DMS114 treated with DMSO at 0.1 percent for 48 hours (cell line): ENCODE results near the gene IQUB.
"Not testable (repeated sequence)": the region's sequence is repeated elsewhere in the genome, so short reads cannot be mapped to it uniquely, and the experiment has no call there.

Experiments used
- DNase-seq: peaks from one replicate; lab custom pipeline; 2025; ENCODE audit not compliant: unreplicated experiment; lab: John Stamatoyannopoulos, UW

Gene IQUB

DNA sequence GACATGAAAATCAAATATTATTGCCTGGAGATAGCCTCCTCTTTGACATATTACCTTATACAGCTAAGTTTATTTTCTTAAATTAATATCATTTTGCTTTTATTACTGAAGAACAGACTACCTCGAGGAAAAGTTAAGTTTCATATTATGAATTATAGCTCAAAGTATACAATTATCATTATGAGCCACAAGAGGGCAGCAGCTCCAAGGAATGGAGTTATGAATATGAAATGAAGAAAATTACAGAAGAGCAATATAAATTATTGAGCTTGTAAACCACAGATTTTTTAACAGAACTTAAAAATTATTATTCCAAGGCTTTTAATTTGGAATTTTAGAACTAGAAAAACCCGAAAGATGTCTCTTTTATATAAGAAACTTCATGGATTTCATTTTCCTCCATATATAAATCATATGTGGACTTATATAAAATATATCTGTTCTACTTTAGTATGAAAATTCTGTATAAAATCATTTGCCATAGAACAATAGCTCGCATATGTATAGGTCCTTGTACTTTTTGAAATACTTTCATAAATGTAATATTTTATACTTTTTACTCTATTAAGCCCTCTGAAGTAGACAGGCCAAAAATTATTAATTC, 40.1 kb downstream of the IQUB start:
- DNase-seq, result peak; percentile 4

DNA sequence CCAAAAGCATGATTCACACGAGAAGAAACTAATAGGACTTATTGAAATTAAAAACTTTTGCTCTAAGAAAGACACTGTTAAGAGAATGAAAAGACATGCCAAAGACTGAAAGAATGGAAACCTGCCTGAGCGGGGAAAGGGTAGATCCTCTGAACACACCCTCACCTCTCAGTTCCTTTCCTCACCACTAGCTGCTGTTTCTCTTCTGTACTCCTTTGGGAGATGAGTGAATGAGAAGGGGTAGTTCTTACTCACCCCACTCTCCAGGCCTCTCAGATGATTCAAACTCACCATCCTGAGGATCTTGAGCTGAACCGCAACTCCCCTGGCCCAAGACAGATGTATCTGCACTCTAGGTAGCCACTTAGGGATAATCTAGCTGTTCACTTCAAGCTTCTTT, 41.9 kb downstream of the IQUB start:
- DNase-seq, result no peak

DNA sequence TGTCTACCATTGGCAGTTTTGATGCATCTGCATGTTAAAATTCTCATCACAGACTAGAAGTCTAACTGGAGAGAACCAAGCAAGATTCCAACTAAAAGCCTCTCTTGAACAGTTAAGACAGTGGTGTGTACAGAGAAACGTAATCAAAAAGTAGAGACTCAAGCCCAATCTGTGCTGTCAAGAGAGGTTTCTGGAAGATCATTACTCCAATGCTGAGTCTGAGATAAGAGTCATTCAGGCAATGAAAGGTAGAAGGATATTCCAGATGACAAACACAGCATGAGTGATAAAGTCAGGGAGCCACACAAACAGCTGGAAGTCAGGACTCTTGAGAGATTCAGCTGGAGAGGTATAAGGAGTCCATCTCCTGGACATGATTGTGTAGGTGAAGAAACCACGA, 48.7 kb downstream of the IQUB start:
- no peak for DNase-seq

DNA sequence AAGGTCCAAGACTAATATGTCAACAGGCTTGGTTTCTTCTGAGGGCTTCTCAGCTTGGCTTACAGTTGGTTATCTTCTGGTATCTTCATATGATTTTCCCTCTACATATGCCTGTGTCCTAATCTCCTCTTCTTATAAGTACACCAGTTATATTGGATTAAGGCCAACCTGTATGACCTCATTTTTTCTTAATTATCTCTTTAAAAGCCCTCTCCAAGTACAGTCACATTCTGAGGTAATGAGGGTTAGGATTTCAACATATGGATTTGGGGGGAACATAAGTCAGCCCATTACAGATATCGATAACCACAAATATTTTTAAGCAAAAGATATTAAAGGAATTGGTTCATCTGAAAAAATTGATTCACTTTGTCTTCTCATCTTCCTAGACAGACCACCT, 49.2 kb downstream of the IQUB start:
- DNase-seq, result no peak

DNA sequence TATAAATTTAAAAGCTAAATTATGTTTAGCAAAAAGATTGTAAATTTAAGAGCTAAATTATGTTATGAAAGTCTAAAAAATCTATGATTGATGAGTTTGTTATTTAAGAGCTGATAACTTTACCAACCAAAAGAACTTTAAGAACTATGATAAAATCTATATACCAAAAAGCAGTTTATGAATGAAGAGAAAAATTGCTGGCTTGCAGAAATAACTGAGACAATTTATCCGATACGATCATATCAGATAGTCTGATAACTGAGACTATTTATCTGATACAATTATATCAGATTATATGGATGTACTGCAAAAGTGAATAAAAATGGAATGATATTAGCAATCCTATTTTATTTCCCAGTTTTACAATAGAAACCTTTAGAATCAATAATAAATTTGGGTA, 50.2 kb downstream of the IQUB start:
- DNase-seq, result no peak

DNA sequence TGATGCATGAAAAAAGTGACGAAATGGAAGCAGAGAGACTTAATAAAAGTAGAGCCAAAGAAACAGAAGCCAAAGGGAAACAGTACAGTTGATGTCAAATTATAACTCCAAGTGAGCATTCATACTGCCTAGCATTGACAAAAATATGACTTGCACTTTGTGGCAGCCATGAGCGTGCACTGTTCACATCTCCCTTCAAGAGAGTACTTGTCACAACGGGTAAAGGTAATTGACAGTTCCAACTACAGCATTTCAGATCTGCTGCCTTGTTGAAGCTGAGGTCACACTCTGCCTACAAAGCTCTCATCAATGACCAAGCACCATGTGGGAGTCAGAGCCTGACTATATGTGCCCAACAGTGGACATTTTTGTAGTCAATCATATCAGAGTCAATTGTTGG, 54.3 kb downstream of the IQUB start:
- DNase-seq, result no peak

DNA sequence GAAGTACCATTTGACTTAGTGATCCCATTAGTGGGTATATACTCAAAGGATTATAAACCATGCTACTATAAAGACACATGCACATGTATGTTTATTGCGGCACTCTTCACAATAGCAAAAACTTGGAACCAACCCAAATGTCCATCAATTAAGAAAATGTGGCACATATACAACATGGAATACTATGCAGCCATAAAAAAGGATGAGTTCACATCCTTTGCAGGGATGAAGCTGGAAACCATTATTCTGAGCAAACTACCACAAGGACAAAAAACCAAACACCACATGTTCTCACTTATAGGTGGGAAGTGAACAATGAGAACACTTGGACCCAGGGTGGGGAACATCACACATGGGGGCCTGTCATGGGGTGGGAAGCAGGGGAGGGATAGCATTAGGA, 56.3 kb downstream of the IQUB start:
- DNase-seq, result not testable (repeated sequence)

DNA sequence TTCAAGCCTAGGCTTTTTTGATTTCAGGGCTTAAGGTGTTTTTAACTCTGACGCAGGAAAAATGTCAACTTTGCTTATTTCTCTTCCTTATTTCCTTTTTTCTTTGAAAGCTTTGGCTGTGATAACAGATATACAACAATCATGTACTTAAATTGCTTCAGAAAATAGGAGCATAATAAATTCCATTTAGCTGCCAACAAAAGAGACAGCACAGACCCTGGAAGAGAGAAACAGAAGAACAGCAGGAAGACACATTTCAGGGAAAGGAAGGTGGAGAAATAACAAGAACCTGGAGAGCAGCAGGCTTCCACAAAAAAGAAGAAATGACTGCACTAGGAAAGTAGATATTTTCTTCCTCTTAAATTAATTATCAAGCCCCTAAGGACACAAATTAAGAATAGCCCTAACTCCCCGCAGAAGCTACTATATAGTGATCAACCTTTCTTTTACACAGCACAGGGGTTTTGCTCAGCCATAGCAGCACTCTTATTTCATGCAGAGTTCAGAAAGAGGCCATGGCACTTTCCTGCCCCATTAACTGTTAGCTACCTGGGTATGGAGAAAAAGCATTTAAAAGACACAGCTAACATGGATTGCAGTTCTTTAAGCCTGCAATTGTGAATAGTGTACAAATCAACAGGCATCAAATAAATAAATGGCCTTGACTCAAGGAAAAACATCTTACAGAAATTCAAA, 61.5 kb downstream of the IQUB start:
- no peak for DNase-seq

DNA sequence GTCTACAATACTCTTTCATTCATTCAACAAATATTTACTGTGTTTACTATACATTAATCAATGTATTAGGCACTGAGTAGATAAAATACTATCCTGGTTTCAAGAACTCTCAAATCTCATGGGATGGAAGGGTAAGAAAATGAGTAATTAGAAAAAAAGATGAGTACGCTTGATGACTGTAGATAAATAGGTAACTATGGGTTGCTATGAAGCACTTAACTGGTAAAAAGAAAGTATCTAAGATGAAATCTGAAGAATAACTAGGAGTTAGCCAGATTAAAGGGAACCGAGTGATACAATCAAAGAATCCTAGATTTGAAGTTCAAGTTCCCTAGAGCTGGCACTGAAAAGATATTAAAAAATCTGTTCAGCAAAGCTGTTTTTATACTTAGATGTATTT, 62.1 kb downstream of the IQUB start:
- DNase-seq, result no peak

DNA sequence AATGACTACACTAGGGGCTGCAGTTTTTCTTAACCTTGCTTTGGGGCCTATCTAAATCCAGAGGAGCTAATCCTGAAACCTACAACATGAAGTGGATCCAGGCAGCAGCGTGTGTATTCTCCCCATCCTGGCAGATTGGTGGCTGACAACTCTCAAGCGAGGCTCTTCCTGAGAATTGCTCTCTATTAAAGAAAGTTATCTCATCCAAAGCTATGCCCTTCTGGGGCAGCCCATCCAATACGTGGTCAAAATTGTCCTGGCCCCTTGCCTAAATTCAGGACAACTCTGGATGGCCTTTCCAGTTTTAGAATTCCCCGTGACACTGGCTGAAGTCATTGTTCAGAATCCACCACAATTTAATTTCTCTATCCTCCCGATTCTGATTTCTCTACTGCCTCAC, 66.1 kb downstream of the IQUB start:
- no peak for DNase-seq

DNA sequence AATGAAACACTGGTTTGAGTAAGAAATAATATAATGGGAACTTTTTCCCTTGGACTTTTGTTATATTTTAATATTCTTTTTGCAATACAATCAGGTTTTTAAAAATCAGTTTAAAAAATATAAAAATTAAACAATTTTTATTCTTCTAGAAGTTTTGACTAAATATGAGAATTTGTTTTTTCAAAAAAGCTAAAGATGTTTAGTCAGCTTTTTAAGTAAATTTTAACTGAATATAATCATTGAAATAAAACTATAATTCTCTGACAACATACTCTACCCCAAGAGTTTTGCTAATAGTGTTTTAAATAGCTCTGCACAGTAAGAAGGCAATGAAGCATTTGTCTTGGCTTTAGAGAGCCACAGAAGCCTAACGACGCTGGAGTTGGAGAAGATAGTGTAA, 70.5 kb downstream of the IQUB start:
- DNase-seq, result no peak

DNA sequence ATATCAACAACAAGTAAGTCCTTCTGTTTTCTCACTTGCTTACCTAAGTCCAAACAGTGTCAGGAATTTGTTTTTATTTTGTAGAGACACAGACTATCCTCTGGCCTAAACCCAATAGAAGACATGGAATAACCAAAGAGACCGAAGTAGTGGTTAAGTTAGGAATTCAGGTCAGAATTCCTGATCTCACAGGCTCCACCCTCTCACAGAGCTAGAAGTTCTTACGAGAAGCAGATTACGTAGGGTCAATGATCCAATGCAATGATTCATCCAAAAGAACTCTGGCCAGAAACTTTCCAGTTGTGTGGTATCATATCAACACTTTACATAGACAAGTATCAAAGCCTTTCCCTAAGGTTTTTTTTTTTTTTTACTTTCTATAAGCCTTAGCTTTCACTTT, 73.8 kb downstream of the IQUB start:
- no peak for DNase-seq

DNA sequence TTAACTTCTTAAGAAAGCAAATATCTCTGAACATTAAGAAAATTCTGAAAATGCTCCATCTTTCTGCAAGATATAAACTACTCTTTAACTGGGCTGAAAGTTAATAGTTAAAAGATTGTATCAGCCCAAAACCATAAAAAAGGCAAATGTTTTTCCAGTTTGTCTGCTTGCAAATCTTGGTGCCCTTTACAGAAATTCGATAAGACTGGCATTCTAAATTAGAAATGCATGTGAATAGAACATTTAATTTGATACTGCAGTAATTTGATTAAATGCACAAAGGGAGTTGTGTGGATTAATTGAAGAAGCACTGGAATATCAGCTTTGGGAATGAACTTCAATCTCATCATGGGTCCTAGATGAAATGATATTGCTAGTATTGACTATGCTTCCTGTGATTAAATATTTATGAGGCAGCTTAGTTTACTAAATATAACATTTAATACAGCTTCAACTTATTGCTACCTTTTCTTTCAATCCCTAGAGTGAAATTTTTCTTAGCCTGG, 78.4 kb downstream of the IQUB start:
- DNase-seq, result no peak

DNA sequence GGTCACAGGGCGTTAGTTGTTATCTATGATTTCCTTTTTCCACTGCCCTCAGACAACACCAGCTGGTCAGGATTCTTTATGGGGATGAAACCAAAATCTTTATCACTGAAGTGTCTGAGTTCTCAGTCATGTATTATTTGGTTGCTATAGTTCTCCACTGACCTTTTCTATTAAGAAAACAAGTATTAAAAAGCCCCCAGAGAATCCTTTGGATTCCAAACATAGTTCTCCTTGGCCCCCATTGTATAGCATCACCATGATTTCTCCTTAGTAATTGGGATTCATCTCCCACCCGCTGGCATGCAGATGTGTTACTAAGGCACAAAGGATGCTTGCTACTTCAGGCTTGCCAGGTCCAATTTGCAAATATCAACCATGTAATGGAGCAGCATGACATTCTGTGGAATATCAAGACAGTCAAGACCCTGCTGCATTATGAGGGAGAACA, 94.3 kb downstream of the IQUB start:
- DNase-seq, result no peak

DNA sequence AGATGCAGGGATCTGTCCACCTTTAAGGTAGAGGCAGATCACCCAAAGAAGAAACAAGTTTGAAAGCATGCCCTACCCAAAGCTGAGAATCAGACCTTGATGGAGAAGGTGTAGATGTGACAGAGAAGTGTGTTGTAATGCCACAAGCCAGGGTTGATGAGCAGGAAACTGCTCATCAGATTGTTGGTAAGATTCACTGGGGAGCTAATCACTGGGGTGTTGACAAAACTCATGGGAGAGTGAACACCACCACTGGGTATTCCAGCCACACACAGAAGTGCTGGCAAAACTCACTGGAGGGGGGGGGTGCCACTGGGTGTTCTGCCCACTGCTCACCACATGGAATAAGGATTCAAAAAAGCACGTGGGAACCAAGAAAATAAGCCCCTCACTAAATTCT, 95.2 kb downstream of the IQUB start:
- DNase-seq, result no peak

DNA sequence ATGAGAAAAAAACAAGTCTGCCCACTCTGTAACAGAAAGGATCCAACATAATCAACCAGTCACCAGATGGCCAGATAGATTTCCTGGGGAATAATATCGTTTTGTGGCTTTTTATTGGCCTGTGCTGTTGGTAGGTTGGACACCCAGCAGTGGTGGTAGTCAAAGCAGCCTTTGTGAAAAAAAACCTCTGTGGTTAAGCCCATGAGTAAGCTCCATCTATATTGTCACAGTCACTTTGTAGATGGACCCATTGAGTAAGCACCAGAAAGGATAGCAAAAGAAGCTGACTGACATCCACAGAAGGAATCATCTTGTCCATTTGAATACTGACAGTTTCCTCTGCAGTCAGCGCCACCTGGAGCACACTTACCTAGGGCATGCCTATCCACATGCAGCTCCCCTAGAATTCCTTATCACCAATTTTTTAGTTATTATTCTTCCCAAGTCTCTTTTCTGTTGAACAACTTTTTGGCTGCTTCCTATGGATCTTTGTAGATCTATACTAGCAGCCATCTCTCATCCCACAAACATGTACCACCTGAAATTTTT, 96.9 kb downstream of the IQUB start:
- no peak for DNase-seq

DNA sequence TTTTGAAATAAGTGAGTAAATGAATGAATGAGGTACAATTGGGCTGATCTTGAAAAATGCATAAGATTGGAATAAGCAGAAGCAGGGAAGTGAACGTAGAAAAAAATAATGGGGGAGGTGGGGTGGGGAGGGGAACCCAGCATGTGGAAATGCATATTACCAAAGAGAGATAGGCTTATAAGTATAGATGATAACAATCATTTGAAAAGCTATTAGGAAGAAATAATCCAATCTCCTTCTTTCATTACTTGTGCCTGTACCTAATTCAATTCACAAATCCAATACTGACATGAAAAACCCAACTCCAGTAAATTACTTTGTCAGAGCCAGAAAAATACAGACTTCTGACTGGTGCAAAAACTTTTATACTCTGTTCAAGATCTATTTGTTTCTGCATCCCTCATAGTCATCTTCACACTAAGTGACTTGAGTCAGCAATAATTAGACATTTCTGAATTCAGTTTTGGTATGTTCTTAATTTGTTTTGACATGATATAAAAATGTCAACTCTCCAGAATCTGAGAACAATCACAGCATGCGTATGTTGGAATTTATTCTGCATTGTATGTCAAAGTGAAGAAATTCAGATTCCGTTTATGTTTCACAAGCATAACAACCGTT, 99.2 kb downstream of the IQUB start:
- no peak for DNase-seq

DNA sequence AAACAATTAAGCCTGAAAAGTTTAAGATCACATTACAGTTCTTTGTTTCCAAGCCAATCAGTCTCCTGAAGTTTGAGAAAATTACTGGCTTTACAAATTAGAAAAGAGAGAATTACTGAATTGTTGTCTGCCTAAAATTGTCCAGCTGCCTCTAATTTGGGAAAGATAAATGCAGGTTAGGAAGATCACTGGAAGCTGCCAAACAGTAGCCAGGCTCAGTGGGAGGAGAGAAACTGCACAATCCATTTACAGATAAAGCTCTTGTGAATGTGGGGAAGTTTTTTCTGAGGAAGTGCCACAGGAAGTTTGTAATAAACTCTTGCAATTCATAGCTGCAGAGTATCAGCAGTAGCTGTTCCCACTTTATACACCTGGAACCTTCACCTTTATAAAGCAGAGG, 100.7 kb downstream of the IQUB start:
- DNase-seq, result no peak

DNA sequence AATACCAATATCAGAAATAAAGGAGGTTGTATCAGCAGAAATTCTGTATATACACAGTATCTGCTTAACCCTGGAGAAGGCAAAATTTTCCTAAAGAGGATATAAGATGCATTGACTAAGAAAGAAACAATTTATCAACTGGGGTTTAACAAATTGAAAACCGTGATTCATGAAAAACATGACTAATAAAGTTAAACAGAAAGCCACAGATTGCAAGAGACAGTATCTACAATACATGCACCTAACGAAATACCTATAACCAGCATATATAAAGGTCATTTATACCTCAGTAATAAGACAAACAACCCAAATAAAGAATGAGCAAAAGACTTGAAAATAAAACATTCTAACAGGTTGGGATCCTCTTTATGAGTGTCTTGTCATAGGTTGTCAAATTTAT, 101.8 kb downstream of the IQUB start:
- DNase-seq, result no peak

DNA sequence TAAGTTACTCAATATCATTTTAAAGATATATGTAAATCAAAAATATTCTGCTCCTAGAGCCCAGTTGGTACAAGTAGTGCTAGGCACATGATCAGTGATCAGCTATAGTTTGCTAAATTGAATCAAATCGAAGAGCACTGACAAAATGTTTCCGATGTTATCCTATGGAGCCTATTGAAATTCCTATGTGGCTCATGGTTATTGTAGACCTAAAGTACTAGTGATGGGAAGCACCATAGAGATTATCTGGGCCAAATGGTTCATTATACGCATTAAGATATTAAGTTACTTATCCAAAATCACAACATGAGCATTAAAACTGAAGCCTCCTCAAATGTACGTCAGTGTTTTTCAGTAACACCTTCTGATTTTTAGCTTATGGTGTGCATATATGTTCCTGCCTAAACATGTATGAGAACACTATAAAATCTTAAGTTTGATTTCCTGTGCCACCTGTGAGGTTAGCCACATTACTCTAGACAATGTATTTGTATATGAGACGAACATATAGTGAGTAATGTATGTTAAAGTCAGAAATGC, 103.2 kb downstream of the IQUB start:
- no peak for DNase-seq

DNA sequence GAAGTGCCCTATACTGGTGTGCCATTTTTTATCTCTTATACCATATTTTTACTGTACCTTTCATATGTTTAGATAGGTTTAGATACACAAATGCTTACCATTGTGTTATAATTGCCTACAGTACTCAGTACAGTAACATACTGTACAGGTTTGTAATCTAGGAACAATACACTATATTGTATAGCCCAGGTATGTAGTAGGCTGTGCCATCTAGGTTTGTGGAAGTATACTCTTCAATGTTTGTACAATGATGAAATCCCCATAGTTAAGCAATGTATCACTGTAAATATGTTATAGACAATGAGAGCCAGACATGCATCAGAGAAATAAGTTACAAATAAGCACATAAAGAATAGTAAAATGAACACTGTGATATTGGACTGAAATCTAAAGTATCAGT, 109.1 kb downstream of the IQUB start:
- no peak for DNase-seq

DNA sequence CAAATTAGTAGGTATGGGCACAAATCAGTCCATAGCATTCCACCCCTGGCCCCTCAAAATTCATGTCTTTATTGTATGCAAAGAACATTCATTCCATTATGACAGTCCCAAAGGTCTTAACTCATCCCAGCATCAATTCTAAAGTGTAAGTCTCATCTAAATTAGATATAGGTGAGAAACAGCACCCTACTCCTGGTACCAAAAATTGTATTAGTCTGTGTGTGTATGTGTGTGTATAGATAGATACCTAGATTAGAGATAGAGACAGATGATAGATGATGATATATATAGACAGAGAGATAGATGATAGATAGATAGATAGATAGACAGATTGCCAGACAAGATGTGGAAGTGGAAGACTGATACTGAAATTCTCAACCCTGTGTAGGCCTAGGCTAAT, 109.9 kb downstream of the IQUB start:
- DNase-seq, result no peak
